Stimulated activated CD8-positive, alpha-beta memory T cell treated with anti-CD3 and anti-CD28 coated beads, Interleukin-2, amount 100 ng/mL, for 48 hours (primary cell): ENCODE measurements around the gene LRATD1.
"Not testable (repeated sequence)": the region's sequence is repeated elsewhere in the genome, so short reads cannot be mapped to it uniquely, and the experiment has no call there.

Experiments used
- DNase-seq, 2 donors: peaks; one replicate each; pipeline ENCODE4 v3.0.0-alpha.2; 2020; ENCODE audit warnings: low read depth in 2 of 2

The LRATD1 gene, protein sequence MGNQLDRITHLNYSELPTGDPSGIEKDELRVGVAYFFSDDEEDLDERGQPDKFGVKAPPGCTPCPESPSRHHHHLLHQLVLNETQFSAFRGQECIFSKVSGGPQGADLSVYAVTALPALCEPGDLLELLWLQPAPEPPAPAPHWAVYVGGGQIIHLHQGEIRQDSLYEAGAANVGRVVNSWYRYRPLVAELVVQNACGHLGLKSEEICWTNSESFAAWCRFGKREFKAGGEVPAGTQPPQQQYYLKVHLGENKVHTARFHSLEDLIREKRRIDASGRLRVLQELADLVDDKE

GRCh38 chr2:14632133-14632936 lies at the start of gene LRATD1:
TSS of gene LRATD1 (plus strand) at chr2:14632717. CDS start at chr2:14633980, 1,263 bp downstream.
- DNase-seq = no peak

GRCh38 chr2:14583059-14583458 lies 49.5 kb upstream of the LRATD1 start:
- DNase-seq = no peak

GRCh38 chr2:14583802-14584201 lies 48.7 kb upstream of the LRATD1 start:
- DNase-seq = no peak

- no peak for DNase-seq
These were observed 45.4 kb upstream of the LRATD1 start for GRCh38 chr2:14587119-14587518.

GRCh38 chr2:14601156-14601770 lies 31.3 kb upstream of the LRATD1 start:
- no peak for DNase-seq

GRCh38 chr2:14602309-14602708 lies 30.2 kb upstream of the LRATD1 start:
- no peak for DNase-seq

GRCh38 chr2:14603676-14604075 lies 28.8 kb upstream of the LRATD1 start:
- no peak for DNase-seq

- DNase-seq = no peak
These were observed 24.3 kb upstream of the LRATD1 start for GRCh38 chr2:14608245-14608644.

- no peak for DNase-seq
These were observed 18.5 kb upstream of the LRATD1 start for GRCh38 chr2:14614017-14614416.

GRCh38 chr2:14615121-14615520 lies 17.4 kb upstream of the LRATD1 start:
- no peak for DNase-seq

DNA sequence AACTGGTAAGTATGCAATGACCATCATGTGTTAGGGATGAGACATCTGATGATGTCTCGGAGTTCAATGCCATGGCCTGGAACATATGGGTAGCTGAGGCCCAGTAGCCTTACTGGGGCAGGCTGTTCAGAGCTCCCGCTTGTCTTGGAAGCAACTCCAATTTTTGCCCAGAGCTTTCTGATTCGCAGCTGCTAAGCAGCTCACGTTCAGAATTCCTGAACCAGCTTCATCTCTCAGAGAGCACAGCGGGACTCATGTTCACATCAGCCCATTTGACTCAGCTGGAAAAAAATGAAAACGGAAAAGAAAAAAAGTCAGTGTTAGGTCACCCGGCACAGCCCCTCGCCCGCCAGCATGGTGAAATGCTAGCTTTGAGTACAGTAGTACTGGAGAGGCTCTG lies 16.8 kb upstream of the LRATD1 start:
- no peak for DNase-seq

GRCh38 chr2:14616342-14616741 lies 16.2 kb upstream of the LRATD1 start:
- DNase-seq = no peak

DNA sequence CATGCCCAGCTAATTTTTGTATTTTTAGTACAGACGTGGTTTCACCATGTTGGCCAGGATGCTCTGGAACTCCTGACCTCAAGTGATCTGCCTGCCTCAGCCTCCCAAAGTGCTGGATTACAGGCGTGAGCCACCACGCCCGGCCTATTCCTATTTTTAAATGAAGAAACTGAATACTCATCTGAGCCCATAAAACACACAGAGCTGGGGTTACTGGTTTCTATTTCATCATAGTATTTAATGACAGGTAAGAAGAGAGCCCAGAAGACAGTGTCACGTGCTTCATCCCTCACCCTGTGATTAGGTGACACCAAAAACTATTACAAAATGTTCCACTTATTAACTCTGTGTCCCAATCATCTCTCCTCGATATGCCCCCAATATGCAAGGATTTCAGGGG lies 15.6 kb upstream of the LRATD1 start:
- no peak for DNase-seq

DNA sequence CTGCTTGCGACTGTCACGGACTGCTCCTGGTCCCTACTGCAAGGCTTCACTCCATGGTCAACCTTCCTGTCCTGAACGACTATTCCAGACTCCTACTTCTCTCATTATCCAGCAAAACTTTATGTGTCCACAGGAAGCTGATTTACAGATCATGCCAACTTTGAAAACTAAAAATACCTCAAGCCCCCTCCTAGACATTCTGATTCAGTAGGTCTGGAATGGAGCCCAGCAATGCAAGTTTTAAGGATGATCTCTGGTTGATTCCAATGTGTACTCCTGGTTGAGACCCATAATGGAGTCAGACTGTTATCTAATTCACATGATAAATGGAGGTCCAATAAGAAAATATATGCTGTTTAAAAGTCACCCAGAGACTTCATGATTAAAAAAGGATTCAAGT lies 13.1 kb upstream of the LRATD1 start:
- no peak for DNase-seq

DNA sequence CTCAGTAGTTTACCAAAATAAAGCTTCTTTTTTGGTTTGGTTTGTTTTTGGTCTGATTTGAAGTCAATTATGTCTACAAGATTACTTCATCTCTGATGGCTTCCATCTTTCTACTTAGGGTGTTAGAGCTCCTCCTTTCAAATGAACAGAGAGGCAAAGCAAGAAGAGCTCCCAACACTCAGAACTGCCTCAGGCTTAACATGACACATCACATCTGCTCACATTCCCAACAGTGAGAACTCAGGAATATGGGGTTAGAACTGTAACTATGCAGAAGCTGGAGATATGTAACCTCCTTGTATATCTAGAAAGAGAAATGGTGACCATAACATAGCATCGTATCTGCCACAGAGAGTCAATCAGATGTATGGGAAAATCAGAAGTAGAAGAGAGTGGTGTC lies 11.4 kb upstream of the LRATD1 start:
- DNase-seq = no peak

DNA sequence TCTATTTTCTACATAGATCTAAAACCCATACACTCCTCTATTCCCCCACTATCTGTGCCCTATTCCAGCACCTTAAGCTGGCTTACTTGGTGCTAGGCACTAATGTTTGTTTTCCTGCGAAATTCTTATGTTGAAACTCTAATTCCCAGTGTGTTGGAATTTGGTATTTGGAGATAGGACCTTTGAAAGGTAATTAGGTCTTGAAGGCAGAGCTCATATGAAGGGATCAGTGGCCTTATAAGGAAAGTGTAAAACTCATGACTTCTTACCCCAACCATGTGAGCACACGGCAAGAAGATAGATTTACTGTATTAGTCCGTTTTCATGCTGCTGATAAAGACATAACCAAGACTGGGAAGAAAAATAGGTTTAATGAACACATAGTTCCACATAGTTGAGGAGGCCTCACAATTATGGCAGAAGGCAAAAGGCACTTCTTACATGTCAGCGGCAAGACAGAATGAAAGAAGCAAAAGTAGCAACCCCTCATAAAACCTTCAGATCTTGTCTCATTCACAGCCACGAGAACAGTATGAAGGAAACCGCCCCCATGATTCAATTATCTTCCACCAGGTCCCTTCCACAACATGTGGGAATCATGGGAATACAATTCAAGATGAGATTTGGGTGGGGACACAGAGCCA lies 10.5 kb upstream of the LRATD1 start:
- no peak for DNase-seq

GRCh38 chr2:14622550-14622939 lies 10.0 kb upstream of the LRATD1 start:
- DNase-seq = not testable (repeated sequence)

DNA sequence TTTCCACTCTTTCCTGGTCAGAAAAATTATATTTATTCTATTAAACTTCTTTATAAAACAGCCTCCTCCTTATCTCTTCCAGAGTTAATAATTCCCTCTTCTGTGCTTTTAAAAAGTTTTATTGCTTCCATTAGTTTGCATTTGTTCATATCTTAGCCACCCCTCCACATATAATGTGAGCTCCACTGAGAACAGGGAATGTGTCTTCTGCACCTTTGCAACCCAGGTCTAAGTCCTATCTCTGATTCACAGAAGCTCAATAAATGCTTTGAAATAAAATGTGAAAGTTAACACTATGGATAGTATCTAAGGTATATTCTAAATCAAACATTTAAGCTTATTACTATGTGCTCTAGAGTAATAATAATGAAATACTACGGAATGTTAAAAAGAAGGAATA lies 9.3 kb upstream of the LRATD1 start:
- DNase-seq = no peak

- DNase-seq = no peak
These were observed 5.6 kb upstream of the LRATD1 start for GRCh38 chr2:14626873-14627272.

GRCh38 chr2:14628901-14629300 lies 3.6 kb upstream of the LRATD1 start:
- no peak for DNase-seq

DNA sequence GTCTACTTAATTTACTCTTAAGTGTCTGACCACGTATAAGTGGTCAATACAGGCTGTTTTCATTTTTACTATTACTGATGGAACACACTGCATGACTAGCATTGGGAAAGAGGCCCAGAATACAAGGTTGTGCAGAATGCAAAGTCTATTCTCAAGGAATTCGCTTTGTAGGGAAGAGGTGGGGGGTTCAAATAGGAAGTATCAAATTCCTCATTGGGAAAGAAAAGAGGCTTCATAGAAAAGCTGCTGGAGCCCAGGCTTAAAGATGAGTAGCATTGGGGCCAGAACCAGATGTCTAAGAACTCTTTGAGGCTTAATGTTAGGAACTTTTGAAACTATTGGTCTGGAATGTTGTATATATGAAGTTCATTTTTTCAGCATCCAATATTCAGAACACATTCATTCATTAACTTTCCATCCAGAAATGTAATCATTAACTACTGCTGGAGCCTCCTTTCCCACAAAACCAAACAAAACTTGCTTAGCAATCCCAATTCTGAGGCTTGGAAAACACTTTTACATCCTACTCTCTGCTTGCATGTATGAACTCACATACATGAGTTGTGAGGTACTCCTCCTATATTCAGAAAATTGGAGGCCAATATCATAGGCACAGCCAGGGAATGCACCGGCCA lies 994 bp upstream of the LRATD1 start:
- no peak for DNase-seq

DNA sequence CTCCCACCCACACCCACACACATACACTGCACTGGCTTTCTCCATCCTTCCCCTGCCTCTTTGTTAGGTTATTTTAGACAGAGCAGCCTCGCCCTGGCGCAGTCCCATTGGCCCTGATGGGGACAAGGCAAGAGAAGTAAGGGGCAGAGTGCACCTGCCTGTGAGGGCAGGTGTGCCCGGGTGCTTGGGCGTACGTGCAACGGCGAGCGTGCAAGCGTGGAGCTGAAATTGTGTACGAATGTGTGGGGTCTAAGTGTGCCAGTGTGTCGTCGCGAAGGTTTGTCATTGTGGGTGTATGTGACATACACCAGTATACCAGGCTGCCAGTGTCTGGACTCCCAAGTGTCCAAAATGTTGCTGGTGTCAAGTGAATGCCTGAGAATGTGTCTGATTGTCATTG lies 544 bp downstream of the LRATD1 start:
- DNase-seq = no peak
